GM03348 (cell line): ENCODE measurements around the gene JTB.

Experiments used
- DNase-seq: peaks from one replicate; pipeline ENCODE4 v3.0.0; 2012; ENCODE audit warnings: low spot score

Gene JTB

GRCh38 chr1:153978274-153978909 lies 918 bp upstream of the JTB start:
- no peak for DNase-seq

DNA sequence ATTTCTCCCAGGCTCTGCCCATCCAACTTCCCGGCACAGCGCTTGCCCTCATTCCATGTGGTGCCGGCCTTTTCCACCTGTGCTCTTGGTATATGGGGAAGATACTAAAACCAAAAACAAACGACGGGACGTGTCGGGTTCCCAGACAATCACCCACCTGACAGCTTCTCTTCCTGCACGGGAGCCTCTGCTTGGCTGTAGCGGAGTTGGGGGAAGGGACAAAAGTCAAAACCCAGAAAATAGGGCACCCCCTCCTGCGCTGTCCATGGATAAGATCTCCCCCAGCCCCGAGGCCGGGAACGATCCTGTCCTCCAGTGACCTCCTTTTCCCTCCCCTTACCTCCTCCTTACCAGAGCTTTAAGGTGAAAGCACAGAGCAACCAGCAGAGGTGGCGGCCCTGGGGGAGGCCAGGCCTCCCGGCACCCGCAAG lies 640 bp downstream of the JTB start:
- no peak for DNase-seq

GRCh38 chr1:153973525-153973924 lies 3.9 kb downstream of the JTB start:
- no peak for DNase-seq

GRCh38 chr1:153973071-153973470 lies 4.4 kb downstream of the JTB start:
- no peak for DNase-seq

GRCh38 chr1:153970346-153970745 lies 7.1 kb downstream of the JTB start:
- DNase-seq: no peak

- no peak for DNase-seq
Measured at GRCh38 chr1:153968972-153969371, 8.5 kb downstream of the JTB start.

DNA sequence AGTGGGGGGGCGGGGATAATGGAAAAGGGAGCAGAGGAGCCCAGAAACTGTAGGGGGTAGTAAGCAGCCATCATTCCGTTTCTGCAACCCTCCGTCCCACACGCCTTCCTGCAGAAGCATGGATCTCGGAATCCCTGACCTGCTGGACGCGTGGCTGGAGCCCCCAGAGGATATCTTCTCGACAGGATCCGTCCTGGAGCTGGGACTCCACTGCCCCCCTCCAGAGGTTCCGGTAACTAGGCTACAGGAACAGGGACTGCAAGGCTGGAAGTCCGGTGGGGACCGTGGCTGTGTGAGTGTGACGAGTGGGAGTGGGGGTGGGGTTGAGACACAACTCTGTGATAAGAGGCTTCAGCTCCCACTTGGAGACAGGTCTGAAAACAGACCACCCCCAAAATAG lies 9.1 kb downstream of the JTB start:
- no peak for DNase-seq

DNA sequence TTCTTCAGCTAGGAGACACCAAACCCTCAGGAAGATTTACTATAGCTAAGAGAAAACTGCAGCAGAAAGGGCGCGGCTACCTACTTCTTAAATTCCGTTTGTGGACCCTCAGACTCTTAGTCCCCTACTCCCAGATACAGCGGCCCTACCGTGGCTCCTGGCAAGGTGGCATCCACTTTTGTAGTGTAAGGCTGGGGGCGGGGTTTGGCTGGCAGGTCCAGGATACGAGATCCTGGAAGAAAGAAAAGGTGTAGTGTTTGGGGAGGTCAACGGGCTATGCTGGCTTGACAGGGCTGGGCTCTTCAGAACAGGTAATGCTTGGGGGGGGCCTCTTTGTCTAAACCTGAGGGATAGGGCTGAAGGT lies 9.5 kb downstream of the JTB start:
- DNase-seq: no peak

DNA sequence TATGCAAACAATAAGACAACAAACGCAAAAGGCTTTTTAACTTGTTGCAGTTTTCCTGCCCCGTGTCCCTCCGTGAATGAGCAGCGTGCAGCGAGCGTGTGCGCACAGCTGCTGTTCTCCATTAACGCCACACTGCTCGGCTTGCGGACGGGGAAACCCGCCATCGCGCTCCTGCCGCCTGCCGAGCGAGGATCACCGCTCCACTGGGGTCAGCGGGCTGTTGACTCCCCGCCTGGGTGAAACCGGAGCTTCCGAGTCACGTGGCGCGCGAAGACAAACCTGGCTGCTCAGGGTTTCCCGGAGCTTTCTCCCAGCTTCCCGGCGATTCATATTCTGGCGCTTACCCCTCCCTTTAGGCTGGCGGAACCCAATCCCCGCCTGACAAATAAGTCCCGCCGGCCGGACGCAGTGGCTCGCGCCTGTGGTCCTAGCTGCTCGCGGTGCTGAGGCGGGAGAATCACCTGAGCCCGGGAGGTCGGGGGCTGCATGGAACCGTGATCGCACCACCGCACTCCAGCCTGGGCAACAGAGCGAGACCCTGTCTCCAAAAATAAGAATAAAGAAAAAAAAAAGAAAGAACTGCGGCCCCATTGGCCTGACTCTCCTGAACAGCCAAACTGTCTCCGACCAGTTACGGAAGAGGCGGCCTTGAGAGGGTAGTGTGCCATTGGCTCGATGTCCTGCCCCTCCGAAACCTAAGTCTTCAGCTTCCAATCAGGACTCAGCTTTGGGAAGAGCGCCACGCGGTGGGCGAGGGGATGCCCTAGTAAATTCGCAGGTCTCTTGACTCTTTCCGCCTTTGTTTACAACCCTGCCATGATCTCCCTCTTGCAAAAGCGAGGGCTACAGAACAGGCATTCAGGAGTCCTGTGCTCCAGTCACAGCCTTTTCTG lies 10.1 kb downstream of the JTB start, which contains the start of gene CREB3L4:
Gene CREB3L4, plus strand, starts transcription at position 796 of the 893 bp plus-strand sequence. CDS start 624 bp downstream, outside the sequence.
- DNase-seq: peak; percentile 92

- DNase-seq: peak; percentile 33
Measured at GRCh38 chr1:153963850-153964331, 13.6 kb downstream of the JTB start.

DNA sequence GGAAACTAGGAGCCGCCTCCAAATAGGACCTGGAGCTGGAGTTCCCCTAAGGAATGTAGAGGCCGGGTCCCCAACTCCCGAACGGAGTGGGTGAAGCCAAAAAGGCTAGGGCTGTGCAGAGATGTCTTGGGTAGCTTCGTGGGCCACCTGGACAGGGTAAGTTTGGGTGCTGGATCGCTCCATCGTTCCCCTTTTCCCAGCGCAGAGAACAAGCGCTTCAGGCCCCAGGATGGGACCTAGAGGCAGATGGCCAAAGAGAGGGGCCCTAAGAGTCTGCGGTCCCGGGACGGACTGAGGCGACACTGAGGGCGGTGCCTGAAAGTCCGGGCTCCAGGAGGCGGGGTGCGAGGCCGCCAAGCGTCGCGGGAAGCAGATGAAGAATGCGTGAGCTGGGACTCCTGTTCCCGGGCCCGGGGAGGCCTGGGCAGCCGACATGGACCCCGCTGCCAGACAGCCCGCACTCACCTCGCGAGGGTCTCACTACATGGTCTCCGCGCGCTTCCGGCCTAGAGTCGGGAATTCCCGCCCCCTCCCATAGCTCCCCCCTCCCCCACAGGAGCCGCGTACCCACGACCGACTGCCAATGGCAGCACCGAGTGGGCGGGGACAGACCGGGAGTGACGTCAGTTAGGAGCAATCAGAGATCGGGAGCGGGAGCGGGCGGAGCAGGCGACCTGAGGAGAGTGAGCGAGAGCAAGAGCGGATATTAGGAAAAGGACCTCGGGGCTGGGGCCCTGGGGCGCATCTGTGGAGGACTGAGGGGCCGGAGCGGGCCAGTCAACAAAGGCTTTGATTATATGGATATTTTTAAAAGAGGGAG lies 14.2 kb downstream of the JTB start, which contains the start of gene SLC39A1:
Gene SLC39A1, minus strand, starts transcription at position 508 of the 820 bp plus-strand sequence. CDS start 822 bp downstream, outside the sequence.
- DNase-seq: peak; percentile 95

DNA sequence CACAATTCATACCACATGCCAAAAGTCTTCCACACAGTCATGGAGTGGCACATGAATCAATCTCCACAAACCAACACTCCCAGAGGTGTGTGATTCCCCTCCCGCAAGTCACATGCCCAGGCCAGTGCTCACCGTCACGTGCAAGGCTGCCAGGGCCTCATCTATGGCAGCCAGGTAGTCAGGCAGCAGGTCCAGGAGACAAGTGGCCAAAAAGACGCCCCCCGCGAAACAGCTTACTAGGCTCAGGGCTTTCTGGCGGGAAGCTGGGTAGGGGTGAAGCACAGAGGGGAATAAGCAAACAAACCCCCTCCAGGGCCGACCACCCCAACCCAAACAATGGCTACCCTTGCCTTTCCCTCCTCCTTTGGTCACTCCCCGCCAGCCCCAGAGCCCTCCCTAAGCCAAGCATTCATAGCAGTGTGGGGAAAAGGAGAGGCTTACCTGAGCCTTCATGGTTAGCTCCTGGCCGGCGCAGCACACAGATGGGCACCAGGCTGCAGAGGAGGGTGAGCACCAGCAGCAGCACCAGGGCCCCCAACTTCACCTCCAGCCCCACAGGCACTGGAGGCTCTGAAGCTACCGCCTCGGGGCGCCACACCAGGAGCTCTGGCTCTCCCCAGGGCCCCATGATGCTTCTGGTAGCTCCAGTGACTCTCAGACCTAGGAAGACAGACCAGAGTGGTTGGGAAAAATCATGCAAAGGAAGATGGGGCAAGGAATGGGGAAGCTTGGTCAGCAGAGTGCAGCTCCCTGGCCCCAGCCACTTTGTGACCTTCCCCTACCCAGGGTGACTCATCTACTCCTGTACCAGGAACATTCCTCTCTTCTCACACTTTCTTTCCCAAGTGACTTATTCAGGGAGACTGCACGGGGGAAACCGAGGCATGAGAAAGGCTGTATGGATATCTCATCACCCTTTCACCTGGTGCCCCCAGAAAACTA lies 15.1 kb downstream of the JTB start:
- peak; percentile 53 for DNase-seq

DNA sequence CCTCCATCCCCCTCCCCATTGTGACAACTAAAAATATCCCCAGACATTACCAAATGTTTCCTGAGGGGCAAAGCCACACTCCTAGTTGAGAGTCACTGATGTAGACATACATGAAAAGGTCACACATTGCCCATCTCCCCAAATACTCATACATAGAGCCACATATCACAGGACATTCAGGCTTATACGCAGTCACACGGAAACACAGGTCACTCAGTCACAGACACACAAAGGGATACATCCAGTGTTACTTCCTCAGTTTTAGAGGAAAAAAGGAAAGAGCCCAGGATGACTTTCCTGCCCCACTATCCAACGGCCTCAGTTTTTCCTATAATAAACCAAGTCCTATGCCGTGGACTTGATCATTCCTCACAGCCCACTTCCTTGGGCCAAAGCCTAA lies 16.1 kb downstream of the JTB start:
- DNase-seq: no peak

DNA sequence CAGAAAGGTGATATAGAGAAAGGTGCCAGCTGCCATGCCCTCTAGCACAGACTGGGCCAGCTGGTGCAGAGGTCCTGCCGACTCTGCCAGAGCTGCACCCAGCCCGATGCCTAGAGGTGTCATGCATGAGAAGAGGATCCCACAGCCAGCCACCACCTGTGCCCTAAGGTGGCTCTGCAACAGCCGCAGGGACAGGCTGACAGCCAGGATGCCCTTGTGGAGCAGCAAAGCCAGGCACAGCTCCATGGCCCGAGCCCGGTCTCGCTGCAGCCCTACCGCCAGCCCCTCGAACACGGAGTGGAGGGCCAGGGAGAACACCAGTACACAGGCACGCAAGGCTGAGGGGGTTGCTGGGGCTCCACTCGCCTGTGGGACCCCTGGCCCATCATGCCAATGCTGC lies 17.3 kb downstream of the JTB start:
- DNase-seq: no peak

DNA sequence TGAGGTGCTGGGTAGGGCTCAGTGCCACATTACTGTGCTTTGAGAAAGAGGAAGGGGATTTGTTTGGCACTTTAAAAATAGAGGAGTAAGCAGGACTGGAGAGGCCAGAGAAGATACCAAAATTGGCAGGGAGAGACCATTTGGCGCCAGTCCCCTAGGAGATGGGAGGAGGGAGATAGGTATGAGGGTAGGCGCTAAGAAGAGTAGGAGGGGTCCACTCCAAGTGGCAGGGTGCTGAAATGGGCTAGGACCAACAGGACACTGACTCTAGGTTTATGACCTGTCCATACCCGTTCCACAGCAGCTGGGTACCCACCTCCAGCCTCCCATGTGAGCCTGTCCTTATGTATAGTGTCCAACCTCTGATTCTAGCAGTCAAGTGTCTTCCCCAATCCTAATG lies 18.0 kb downstream of the JTB start:
- DNase-seq: no peak

DNA sequence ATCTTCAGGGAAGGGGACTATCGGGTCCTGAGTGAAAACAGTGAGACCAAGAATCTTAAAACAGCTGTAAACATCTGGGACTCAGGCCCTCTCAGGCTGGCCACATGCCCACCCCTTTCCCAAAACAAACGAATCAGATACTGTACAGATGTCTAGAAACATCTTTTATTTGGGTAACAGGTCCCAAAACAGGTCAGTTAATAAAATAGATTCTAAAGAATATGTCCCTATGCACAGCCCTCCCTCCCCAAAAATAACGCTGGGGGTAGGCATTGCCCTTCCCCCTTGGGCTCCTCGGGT lies 18.6 kb downstream of the JTB start:
- DNase-seq: no peak

- DNase-seq: peak; percentile 96
Measured at GRCh38 chr1:153958111-153958960, 19.1 kb downstream of the JTB start, which contains the start of gene CRTC2. Gene CRTC2, minus strand, starts transcription at chr1:153958612. Its CDS starts 115 bp downstream, at chr1:153958497.

DNA sequence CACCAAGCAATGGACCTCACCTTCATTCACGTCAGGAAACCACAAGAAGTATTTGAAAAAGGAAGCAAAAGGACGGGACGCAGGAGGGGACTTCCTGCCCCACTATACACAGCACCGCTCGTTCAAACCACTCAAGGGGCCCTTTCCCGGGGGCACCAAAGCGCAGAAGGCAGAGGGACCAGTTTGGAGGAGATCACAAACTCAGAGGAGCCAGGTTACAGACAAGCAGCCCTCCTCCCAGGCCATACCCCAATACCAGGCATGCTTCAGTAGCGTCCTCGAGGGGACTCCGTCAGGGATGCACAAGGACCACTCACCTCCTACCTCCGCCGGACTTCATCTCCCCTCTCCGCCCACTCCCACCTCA lies 19.7 kb downstream of the JTB start:
- DNase-seq: no peak

DNA sequence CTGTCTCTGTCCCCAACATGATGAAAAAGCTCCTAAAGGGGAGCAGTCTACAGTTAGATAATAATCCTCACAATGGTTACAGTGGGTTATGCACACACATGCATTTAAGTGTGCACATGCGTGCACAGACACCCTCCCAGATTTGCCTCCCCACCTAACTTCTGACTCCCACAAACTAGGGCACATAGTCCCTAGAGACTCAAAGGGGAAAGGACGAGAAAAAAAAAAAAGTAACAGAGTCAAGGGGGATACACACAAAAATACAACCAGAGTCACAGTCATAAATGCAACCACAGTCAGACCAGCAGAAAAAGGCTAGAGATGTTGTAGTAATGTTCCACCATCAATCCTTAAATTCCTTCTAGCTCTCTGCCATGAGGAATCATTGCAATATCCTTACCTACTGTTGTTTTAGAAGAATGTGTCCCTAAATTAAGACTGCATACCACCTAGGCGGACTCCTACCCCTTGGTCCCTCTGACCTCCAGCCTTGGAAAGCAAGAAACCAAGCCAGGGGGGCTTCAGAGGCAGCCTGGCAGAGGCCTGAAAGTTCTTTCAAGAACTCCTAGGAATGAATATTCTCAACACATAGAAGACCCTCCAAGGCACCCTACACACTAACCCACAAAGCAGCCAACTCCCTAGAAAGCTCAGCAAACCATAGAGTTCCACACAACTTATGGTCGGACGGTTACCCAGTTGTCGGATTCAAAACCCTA lies 20.3 kb downstream of the JTB start:
- no peak for DNase-seq

GRCh38 chr1:153954826-153955225 lies 22.6 kb downstream of the JTB start:
- DNase-seq: no peak
